Activated naive CD4-positive, alpha-beta T cell treated with anti-CD3 and anti-CD28 coated beads, Interleukin-2, amount 50 U/mL, for 24 hours (primary cell): ENCODE measurements around the gene QRICH2.
"Not testable (repeated sequence)": the region's sequence is repeated elsewhere in the genome, so short reads cannot be mapped to it uniquely, and the experiment has no call there.

ENCODE experiments used
- H3K27ac Mint-ChIP-seq: one replicate; pipeline ENCODE4 v1.8.0; 2021; ENCODE audit warnings: mild to moderate bottlenecking, mixed read lengths
- H3K27me3 Mint-ChIP-seq: one replicate; pipeline ENCODE4 v1.8.0; 2021; ENCODE audit warnings: mixed read lengths
- H3K36me3 Mint-ChIP-seq: one replicate; pipeline ENCODE4 v1.8.0; 2021; ENCODE audit warnings: mixed read lengths
- H3K4me1 Mint-ChIP-seq: one replicate; pipeline ENCODE4 v1.8.0; 2021; ENCODE audit warnings: mixed read lengths
- H3K4me3 Mint-ChIP-seq: one replicate; pipeline ENCODE4 v1.8.0; 2021; ENCODE audit warnings: mild to moderate bottlenecking, mixed read lengths
- H3K9me3 Mint-ChIP-seq: one replicate; pipeline ENCODE4 v1.8.0; 2021; ENCODE audit warnings: mixed read lengths

The QRICH2 gene

GRCh38 chr17:76252040-76252954, 55.8 kb downstream of the QRICH2 start:
- Mint-ChIP-seq H3K4me3 (peak overlapping the region; percentile 73), H3K36me3 (peaks cover 1% of the 10 kb centered on the region), H3K27me3 (no peaks in the 10 kb centered on the region), H3K4me1 (peaks cover 61% of the 10 kb centered on the region), H3K27ac (peak overlapping the region; percentile 96), H3K9me3 (no peaks in the 10 kb centered on the region)

GRCh38 chr17:76251478-76252039, 56.5 kb downstream of the QRICH2 start:
- H3K4me3 Mint-ChIP-seq, result peak overlapping the region; percentile 73
- peak overlapping the region; percentile 96 for H3K27ac Mint-ChIP-seq
- no peaks in the 10 kb centered on the region for H3K36me3 Mint-ChIP-seq
- H3K9me3 Mint-ChIP-seq, result no peaks in the 10 kb centered on the region
- H3K27me3 Mint-ChIP-seq, result no peaks in the 10 kb centered on the region
- peaks cover 60% of the 10 kb centered on the region for H3K4me1 Mint-ChIP-seq

- H3K36me3 Mint-ChIP-seq, result no peaks in the 10 kb centered on the region
- peaks cover 58% of the 10 kb centered on the region for H3K4me1 Mint-ChIP-seq
- H3K27me3 Mint-ChIP-seq, result no peaks in the 10 kb centered on the region
- no peak overlapping the region for H3K4me3 Mint-ChIP-seq
- peak overlapping the region; percentile 8 for H3K27ac Mint-ChIP-seq
- no peaks in the 10 kb centered on the region for H3K9me3 Mint-ChIP-seq
These were observed 57.9 kb downstream of the QRICH2 start for GRCh38 chr17:76250141-76250540.

GRCh38 chr17:76248013-76248782, 59.9 kb downstream of the QRICH2 start:
- H3K4me3 Mint-ChIP-seq, result no peak overlapping the region
- H3K36me3 Mint-ChIP-seq, result no peaks in the 10 kb centered on the region
- peak overlapping the region; percentile 64 for H3K27ac Mint-ChIP-seq
- no peaks in the 10 kb centered on the region for H3K9me3 Mint-ChIP-seq
- no peaks in the 10 kb centered on the region for H3K27me3 Mint-ChIP-seq
- peaks cover 68% of the 10 kb centered on the region for H3K4me1 Mint-ChIP-seq

GRCh38 chr17:76247304-76247703, 60.8 kb downstream of the QRICH2 start:
- peaks cover 68% of the 10 kb centered on the region for H3K4me1 Mint-ChIP-seq
- no peaks in the 10 kb centered on the region for H3K27me3 Mint-ChIP-seq
- no peak overlapping the region for H3K4me3 Mint-ChIP-seq
- no peaks in the 10 kb centered on the region for H3K9me3 Mint-ChIP-seq
- no peaks in the 10 kb centered on the region for H3K36me3 Mint-ChIP-seq
- H3K27ac Mint-ChIP-seq, result no peak overlapping the region

- peaks cover 66% of the 10 kb centered on the region for H3K4me1 Mint-ChIP-seq
- no peaks in the 10 kb centered on the region for H3K27me3 Mint-ChIP-seq
- peak overlapping the region; percentile 61 for H3K4me3 Mint-ChIP-seq
- no peaks in the 10 kb centered on the region for H3K9me3 Mint-ChIP-seq
- no peaks in the 10 kb centered on the region for H3K36me3 Mint-ChIP-seq
- peak overlapping the region; percentile 81 for H3K27ac Mint-ChIP-seq
These were observed 61.7 kb downstream of the QRICH2 start for GRCh38 chr17:76246080-76247066.

- not testable (repeated sequence) for H3K9me3 Mint-ChIP-seq, H3K4me3 Mint-ChIP-seq, H3K27me3 Mint-ChIP-seq, H3K36me3 Mint-ChIP-seq
- Mint-ChIP-seq H3K4me1 (peaks cover 69% of the 10 kb centered on the region), H3K27ac (peak overlapping the region; percentile 41)
These were observed 63.4 kb downstream of the QRICH2 start for GRCh38 chr17:76244721-76245120.

GRCh38 chr17:76243826-76244679, 64.0 kb downstream of the QRICH2 start:
- H3K4me1 Mint-ChIP-seq, result peaks cover 73% of the 10 kb centered on the region
- no peaks in the 10 kb centered on the region for H3K9me3 Mint-ChIP-seq
- no peaks in the 10 kb centered on the region for H3K27me3 Mint-ChIP-seq
- no peaks in the 10 kb centered on the region for H3K36me3 Mint-ChIP-seq
- peak overlapping the region; percentile 44 for H3K4me3 Mint-ChIP-seq
- H3K27ac Mint-ChIP-seq, result peak overlapping the region; percentile 81

GRCh38 chr17:76241691-76242255, 66.3 kb downstream of the QRICH2 start:
- Mint-ChIP-seq H3K36me3 (peaks cover 2% of the 10 kb centered on the region), H3K4me1 (peaks cover 80% of the 10 kb centered on the region), H3K9me3 (no peaks in the 10 kb centered on the region), H3K27ac (peak overlapping the region; percentile 84), H3K27me3 (no peaks in the 10 kb centered on the region), H3K4me3 (peak overlapping the region; percentile 91)

- peak overlapping the region; percentile 84 for H3K27ac Mint-ChIP-seq
- peaks cover 2% of the 10 kb centered on the region for H3K36me3 Mint-ChIP-seq
- H3K4me3 Mint-ChIP-seq, result peak overlapping the region; percentile 91
- no peaks in the 10 kb centered on the region for H3K9me3 Mint-ChIP-seq
- peaks cover 80% of the 10 kb centered on the region for H3K4me1 Mint-ChIP-seq
- no peaks in the 10 kb centered on the region for H3K27me3 Mint-ChIP-seq
These were observed 66.9 kb downstream of the QRICH2 start for GRCh38 chr17:76241204-76241538.

- Mint-ChIP-seq H3K4me1 (peaks cover 76% of the 10 kb centered on the region), H3K4me3 (peak within 1 kb of the TSS; percentile 91), H3K27ac (peak within 1 kb of the TSS; percentile 84), H3K36me3 (peaks cover 2% of the 10 kb centered on the region), H3K9me3 (no peaks in the 10 kb centered on the region), H3K27me3 (no peaks in the 10 kb centered on the region)
These were observed 67.4 kb downstream of the QRICH2 start, which contains the start of gene RNF157 for GRCh38 chr17:76240461-76241203. Gene RNF157, minus strand, starts transcription at chr17:76240493. Its CDS starts 253 bp downstream, at chr17:76240240.

- H3K36me3 Mint-ChIP-seq, result peaks cover 2% of the 10 kb centered on the region
- H3K4me1 Mint-ChIP-seq, result peaks cover 71% of the 10 kb centered on the region
- no peaks in the 10 kb centered on the region for H3K27me3 Mint-ChIP-seq
- no peaks in the 10 kb centered on the region for H3K9me3 Mint-ChIP-seq
- peak overlapping the region; percentile 80 for H3K27ac Mint-ChIP-seq
- peak overlapping the region; percentile 88 for H3K4me3 Mint-ChIP-seq
These were observed 68.4 kb downstream of the QRICH2 start for GRCh38 chr17:76239538-76240274.
